SIG-M5 (cell line): ENCODE measurements around the gene CCND1.

Experiments used
- DNase-seq: peaks from one replicate; lab custom pipeline; 2025; lab: John Stamatoyannopoulos, UW

CCND1 gene

GRCh38 chr11:69640995-69641581 is at the start of gene CCND1:
Gene CCND1, plus strand, starts transcription at chr11:69641156. Its CDS starts 158 bp downstream, at chr11:69641314.
- DNase-seq: no peak

DNA sequence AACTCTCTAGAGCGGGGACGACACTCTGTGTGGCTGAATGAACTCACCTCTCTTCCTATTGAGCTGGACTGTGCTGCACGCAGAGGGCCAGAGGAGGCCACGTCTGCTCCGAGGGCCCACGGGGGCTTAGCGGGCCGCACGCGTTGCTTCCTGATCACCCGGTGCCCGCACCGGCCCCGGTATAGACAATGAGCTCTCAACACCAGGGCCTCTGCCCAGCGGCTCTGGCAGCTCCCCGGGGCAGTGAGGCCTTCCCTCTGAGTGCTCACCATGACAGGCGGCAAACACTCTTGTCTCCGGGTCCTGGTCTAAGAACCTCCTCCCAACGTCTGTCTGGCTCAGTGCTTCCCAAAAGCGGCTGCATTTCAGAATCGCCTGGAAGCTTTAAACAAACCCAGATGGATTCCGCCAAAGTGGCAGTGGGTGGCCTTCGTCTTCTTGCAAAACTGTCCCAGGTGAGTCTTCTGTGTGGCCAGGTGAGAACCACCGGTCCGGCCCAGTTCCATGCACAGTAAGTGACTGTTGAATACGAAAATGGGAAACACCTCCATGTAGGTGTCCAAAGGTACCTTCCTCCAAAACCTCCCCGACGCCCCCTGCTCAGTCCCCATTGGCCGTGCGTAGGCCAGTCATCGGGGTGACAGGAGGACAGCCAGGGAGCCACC is 47.8 kb upstream of the CCND1 start:
- no peak for DNase-seq

DNA sequence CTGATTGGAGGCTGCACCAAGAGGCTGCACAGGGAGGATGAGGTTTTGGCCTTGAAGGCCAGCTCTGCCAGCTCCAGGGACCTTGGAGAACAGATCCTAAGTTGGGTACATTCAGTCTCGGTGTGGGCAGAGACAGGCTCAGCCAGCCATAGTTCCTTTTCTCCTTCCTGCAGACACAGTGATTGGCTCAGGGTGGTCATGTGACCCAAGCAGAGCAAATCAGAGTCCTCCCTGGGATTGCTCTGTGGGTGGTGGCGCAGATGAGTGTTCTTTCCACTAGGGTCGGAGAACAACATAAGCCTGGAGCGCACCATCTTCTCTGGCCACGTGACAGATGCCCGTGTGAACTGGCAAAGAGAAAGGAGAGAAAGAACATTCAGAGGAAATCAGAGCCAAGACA is 47.1 kb upstream of the CCND1 start:
- DNase-seq: no peak

DNA sequence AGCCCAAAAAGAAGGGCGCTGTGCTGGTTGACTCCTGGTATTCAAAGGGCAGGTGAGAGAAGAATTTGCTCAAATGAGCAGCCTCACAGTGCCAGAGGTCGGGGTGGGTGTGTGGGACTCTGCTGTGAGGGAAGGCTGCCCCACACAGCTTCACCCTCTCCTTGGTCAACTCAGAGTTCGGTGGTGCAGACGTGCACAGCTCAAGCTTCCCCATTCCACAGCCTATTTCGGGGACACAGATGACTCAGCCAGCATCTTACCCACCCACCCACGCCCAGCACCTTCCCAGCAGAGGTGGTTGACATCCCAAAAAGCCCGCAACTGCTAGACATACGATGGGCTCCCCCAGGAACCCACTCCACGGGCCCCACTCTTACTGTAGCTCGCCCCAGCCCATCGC is 46.5 kb upstream of the CCND1 start:
- no peak for DNase-seq

DNA sequence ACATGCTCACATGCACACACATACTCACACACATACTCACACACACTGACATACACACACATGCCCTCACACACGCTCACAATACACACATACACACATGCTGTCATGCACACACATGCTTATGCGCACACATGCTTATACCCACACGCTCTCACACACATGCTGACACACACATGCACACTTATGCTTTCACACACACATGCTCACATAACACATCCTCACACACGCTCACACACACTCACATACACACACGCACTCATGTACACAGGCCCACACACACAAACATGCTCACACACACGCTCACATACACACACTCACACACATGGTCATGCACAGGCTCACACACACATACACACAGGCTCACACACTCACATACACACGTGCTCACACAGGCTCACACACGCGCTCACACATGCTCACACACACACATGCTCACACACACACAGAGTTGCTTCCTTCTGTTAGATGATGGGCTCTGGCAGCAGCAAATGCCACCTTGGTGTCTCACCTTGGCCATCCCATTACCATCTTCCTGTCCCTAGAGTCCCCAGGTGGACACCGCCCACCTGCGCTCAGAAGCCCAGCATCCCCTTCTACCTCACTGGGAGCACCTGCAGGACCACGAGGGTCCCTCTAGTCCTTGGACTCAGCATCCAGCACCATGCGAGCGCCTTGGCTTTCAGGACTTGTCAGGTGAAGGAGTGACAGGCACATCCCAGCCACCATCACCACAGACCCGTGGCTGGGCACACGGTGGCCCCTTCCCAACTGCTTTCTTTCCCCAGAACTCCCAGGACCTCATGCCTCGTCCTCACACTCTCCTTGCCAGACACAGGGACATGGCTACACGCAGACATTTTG is 44.9 kb upstream of the CCND1 start:
- no peak for DNase-seq

GRCh38 chr11:69598147-69598546 is 42.8 kb upstream of the CCND1 start:
- DNase-seq: no peak

- no peak for DNase-seq
These were observed 41.5 kb upstream of the CCND1 start for GRCh38 chr11:69599502-69599901.

DNA sequence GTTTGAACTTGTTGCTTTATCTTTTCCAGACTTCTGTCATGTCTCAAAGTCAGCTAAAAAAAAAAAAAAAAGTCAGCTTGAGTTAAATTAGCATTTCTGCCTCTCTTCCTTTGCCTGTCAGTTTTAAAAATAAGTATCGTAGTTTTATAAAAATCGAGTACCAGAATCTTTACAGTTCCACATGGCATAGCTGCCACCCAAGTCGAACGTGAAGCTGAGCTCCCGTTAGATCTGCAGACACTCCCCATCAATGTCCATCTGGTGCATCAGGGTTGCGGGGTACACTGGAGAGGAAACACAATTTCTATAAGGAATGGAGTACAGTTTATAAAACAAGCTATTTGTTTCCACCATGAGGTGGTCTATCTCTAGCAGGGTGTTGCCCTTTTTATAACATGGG is 41.0 kb upstream of the CCND1 start:
- no peak for DNase-seq

GRCh38 chr11:69601011-69601975 is 39.7 kb upstream of the CCND1 start:
- no peak for DNase-seq

- no peak for DNase-seq
These were observed 37.7 kb upstream of the CCND1 start for GRCh38 chr11:69603111-69603836.

GRCh38 chr11:69604055-69604454 is 36.9 kb upstream of the CCND1 start:
- DNase-seq: no peak

DNA sequence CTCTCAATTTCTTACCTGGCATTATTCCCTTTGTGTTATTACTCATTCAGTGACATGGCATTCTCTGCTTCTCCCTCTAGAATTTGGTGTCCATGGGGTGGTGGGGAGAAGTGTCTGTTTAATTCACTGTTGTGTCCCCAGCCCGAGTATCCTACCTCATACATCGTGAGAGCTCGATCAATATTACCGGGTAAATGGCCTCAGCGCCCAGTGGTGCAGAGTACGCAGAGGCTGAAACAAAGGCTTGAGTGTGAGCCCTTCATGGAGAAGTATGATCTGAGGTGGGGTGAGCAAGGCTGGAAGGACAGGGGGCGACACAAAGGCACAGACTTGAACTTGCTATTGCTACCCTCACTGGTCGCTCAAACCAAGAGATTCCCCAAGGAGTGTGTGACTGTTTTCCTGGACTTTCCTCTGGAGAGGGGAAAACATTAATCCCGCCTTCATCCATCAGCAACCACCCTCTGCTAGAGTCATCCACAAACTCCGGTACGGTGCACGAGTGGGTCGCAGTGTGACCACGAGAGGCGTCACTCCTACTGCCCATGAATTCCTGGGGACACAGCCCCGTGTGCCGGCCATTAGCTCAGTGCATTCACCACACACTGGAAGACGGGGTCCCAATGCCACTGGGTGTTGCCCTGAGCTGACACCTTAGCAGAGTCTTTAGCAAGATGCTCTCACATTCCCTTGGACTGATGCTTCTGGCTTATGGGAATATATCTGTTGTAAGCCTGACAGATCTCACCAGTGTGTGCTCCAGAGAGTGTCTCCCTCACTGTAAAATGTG is 35.0 kb upstream of the CCND1 start:
- no peak for DNase-seq

- no peak for DNase-seq
These were observed 31.6 kb upstream of the CCND1 start for GRCh38 chr11:69609351-69609750.

- DNase-seq: no peak
These were observed 29.1 kb upstream of the CCND1 start for GRCh38 chr11:69611548-69612526.

GRCh38 chr11:69613594-69613993 is 27.4 kb upstream of the CCND1 start:
- no peak for DNase-seq

- no peak for DNase-seq
These were observed 26.9 kb upstream of the CCND1 start for GRCh38 chr11:69614085-69614484.

DNA sequence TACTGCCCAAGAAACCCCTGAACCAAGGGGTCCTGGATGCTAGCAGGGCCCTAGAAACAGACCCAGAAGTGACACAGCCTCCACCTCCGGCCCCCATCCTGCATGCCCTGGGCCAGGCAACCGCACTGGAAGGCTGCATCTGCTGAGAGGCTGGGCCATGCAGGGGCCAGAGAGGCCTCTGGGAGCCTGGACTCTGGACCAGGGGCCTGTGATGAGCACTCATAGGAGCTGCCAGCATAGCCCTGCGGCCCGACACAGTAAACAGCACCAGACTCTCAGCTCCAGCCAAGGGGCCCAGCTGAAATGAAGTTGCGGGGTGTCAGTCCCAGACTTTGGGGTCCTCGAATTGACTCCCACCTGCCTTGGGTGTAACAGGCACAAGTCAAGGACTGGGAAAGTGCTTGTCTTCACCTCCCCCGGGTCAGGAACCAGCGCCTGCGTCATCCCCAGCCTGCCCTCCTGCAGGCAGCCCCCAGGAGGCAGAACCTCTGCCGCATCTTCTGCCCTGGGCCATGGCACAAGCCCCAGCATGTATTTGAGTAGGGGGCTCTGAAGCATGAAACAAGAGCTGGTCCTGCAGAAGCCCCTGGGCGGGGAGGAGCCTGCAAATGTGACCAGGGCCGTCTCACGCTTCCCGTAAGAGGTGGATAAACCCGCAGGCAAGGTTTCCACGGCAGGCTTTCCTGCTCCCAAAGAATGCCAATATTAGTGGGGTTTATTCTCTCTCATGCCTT is 25.2 kb upstream of the CCND1 start:
- DNase-seq: no peak

DNA sequence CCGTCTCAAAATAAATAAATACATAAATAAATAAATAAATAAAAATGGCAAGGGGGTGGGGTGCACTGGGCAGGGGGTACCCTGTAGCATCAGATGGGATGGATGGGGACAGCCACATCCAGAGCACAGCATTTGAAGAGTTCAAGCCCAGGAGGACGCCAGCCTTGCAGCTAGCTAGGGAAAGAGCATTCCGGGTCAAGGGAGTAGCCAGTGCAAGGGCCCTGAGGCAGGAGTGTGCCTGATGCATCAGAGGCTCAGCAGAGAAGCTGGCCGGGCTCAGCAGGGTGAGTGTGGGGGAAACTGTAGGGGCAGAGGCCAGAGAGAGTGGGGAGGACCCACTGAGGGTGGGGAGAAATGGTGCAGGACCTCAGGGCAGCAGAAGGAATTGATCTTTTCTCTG is 23.7 kb upstream of the CCND1 start:
- DNase-seq: no peak

GRCh38 chr11:69617682-69618081 is 23.3 kb upstream of the CCND1 start:
- DNase-seq: no peak
